ENCODE data around the gene MYH14.

Gene MYH14

DNA sequence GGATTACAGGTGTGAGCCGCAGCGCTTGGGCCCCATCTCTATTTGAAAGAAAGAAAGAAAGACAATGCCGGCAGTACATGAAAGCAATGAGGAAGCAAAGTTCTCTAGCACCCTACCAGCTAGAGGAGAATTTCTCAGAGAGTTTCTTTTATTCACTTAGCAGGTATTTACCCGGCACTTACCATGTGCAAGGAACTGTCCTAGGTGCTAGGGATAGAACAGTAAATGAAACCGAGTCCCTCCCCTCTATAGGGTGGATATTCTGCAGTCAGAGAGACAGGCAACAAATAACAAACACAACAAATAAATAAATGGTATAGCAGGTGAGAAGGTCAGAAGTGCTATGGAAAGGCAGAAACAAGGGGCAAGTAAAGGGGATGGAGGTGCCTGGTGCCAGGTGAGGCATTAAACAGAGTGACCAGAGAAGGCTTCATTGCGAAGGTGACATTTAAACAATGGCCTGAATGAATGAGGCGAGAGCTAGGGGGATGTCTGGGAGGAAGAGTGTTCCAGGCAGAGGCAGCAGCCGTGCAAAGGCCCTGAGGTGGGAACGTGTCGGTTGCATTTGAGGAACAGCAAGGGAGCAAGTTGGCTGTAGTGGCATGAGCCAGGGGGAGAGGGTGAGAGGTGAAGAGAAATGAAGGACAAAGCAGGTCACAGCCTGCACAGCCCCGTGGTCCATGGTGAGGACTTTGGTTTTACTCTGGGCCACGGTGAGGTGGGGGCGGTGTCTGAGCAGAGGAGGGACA is 10.8 kb upstream of the MYH14 start:
- DNase-seq (ENCODE audit: low read depth in 2 of 2, low spot score in 1 of 2) = no peak

DNA sequence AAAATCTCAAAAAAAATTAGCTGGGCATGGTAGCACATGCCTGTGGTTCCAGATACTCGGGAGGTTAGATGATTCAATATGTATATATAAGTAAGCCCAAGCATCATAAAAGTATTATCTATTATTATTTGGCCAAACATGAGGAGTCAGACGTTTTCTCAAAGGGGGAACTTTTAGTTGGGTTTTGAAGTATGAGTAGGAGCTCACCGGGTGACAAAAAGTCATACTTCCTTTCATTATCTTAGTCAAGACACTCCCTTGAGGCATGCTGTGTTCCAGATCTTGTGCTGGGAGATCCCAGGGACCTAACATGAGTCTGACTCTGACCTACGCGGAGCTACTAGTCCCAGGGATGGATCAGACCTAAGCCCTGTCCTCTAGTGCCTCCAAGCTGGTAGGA is 8.2 kb upstream of the MYH14 start:
- no peak for DNase-seq (ENCODE audit: low read depth in 2 of 2, low spot score in 1 of 2)

DNA sequence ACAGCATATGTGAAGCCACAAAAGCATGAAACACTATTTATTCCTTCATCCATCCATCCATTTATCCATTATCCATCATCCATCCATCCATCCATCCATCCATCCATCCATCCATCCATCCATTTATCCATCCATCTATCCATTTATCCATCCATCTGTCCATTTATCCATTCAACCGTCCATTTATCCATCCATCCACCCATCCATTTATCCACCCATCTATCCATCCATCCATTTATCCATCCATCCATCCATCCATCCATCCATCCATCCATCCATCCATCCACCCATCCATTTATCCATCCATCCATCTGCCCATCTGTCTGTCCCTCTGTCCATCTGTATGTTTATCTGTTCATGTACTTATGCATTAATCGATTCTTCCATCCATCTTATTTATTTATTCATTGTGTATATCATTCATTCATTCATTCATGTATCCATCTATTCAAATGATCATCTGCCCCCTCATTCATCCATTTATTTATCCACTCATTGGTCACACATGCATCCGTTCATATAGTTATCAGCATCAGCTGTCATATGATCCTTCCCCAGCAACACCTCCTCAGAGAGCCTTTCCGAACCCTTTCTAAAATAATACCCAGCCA is 7.0 kb upstream of the MYH14 start:
- DNase-seq (ENCODE audit: low read depth in 2 of 2, low spot score in 1 of 2) = no peak

DNA sequence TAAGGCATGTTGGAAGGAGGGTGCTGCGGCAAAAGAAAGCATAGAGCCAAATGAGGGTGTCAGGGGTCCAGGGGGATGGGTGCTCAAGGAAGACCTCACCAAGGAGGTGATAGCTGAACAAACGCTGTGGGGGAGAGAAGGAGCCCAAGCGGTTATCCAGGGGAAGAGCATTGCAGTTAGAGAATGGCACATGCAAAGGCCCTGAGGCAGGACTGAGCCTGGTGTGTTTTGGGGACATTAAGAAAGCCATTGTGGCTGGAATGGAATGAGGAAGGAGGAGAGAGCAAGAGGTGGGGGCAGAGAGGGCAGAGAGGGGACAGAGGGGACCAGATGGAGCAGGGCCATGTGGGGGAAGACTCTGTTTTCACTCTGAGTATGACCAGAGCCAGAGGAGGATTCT is 6.1 kb upstream of the MYH14 start:
- no peak for DNase-seq (ENCODE audit: low read depth in 2 of 2, low spot score in 1 of 2)

DNA sequence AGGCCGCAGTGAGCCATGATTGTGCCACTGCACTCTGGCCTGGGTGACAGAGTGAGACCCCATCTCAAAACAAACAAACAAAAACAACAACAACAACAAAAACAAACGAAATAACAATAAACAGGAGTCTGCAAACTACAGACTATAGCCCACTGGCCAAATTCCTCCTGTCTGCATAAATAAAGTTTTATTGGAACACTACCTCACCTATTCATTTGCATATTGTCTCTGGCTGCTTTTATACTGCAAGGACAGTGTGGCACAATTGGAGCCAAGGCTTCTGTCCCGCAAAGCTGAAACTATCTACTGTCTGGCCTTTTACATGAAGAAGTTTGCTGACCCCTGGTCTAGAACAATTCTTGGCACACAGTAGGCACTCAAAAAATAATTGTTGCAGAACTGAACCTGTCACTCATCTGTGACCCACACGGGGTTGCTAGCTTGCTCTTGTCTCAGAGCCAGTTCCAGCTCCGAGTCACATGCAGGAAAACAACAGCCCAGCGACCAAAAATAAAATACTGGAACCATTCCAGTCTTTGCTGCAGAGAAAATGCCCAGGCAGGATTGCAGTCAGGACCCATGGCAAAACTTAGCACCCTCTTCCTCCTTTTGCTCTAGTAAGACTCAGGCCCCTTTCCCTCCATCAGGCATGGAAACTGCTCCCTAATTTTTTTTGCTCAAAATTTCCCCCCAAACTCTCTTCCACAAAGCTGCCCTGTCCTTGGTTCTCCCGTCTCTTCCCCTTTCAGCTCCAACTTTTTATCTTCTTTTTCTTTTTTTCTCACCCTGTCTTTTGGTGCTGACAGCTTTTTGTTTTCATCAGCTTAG is 4.8 kb upstream of the MYH14 start:
- DNase-seq (ENCODE audit: low read depth in 2 of 2, low spot score in 1 of 2) = no peak

DNA sequence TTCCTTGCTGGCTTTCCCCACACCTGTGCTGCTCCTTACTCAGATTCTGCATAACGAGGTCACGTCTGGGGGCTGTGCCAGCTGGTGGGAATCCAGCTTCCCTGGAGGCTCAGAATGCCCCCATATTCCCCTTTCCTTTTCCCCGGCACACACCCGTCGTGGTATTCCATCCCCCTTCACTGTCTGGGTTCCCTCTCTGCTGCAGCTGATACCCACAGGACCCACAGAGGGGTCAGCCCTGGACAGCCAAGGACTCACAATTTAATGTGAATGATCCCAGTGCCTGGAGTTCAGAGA is 4.2 kb upstream of the MYH14 start:
- DNase-seq (ENCODE audit: low read depth in 2 of 2, low spot score in 1 of 2) = no peak

DNA sequence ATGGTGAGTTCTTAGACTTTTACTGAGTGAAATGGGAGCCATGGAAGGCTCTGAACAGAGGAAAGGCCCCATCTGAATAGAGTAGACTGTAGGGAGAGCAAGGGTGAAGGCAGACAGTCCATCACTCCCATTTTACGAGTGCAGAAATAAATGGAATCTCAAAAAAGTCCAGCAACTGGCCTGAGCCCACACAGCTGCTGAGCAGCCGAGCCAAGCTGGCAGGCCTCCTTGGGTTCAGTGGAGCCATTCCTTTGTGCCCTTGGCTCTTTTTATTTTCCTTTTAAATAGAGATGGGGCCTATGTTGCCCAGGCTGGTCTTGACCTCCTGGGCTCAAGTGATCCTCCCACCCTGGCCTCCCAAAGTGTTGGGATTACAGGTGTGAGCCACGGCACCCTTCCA is 1.0 kb upstream of the MYH14 start:
- no peak for DNase-seq (ENCODE audit: low read depth in 2 of 2, low spot score in 1 of 2)

DNA sequence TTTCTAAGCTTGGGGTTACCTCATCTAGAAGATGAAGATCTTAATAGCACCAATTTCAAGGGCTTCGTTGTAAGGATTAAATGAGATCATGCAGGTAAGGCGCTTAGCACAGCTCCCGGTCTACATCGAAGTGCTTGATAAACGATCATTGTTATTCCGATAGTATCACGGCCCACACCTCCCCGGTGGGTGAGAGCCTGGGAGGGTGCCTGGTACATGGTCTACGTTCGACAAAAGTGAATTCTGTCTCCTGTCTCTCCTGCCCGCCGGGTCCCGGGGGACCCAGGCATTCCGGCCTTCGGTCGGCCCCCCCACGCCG is 501 bp upstream of the MYH14 start:
- DNase-seq (ENCODE audit: low read depth in 2 of 2, low spot score in 1 of 2) = no peak

DNA sequence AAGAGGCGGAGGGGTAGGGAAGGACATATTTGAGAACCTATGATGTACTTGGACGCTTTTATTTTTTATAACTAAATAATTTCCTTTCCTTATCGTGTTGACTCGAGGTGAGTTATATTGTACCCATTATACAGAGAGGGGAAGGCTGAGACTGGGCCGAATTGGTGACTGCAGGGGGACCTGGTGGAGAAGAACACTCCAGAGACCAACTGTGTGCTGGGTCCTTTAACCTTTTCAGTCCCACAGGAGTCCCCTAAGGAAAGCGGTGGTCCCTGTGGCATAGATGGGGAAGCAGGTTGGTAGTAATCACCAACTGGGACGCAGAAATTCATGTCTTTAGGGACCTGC is 633 bp downstream of the MYH14 start:
- no peak for DNase-seq (ENCODE audit: low read depth in 2 of 2, low spot score in 1 of 2)

DNA sequence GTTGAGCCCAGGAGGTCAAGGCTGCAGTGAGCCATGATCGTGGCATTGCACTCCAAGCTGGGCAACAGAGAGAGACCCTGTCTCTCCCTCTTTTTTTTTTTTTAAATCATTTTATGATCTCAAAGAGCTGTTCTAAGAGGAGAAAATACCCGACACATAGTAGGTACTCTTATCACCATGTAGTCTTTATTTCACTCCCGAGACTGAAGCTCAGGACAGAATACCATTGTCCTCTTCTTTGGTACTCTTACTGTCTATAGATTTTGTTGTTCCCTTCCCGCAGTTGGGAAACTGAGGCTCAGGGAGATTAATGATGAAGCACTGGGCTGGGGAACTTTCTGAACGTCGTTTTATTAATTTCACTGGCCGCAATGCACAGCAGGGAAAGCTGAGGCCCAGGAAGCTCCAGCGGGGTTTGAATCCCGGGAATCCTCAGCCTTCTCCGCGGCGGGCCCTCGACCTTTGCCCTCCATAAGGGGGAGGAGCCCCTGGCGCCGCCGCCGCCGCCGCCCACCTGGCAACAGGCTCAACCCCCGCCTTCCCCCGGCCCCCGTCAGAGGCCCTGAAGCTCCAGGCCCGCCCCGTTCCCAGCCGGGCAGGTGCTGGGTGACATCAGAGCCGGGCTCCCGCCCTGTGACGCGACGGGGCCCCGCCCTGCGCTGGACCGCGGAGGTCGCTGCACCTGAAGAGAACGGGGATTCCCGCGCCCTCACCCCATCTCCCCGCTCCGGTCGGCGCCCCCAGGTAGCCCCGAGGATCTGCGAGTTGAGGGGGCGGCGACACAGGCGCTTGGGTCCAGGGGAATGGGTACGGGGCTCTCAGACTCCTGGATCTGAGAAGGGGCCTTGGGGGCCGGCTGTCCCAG is 1.6 kb downstream of the MYH14 start:
- DNase-seq (ENCODE audit: low read depth in 2 of 2, low spot score in 1 of 2) = no peak

DNA sequence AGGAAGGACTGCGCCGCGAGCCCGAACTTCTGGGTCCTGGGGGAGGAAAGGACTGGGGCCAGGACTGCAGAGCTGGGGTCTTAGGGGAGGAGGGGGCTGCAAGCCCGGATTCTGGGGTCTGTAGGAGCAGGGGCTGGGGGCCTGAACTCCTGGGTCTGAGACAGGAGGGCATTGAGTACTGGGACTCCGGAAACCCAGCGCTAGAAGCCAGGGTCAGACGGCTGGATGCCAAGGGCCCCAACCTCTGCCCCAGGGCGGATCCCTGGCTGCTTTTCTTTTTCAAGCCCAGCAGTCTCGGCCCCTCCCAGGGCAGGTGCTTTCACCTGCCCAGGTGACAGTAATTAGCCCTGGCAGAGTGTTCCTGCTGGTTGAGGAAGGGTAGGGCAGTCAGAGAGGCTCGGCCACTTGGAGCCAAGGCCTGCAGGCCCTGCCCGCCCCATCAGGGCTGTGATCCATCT is 2.3 kb downstream of the MYH14 start:
- DNase-seq (ENCODE audit: low read depth in 2 of 2, low spot score in 1 of 2) = no peak

DNA sequence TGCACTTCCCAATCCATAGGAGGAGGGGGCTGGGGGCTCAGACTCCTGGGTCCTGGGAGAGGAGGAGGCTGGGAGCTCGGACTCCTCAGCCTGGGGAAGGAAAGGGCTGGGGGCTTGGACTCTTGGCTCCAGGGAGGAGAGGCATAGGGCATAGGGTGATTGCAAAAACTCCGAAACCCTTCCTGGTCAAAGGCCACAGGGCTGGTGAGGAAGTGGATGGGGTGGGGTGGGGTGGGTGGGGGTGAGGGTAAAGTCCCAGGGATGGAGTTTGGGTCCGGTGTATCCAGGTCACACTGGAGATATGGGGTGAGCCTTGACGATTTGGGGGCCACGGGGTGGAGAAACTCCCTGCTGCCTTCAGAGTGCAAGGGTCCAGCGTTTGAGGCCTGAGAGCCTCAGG is 2.8 kb downstream of the MYH14 start:
- DNase-seq (ENCODE audit: low read depth in 2 of 2, low spot score in 1 of 2) = no peak

DNA sequence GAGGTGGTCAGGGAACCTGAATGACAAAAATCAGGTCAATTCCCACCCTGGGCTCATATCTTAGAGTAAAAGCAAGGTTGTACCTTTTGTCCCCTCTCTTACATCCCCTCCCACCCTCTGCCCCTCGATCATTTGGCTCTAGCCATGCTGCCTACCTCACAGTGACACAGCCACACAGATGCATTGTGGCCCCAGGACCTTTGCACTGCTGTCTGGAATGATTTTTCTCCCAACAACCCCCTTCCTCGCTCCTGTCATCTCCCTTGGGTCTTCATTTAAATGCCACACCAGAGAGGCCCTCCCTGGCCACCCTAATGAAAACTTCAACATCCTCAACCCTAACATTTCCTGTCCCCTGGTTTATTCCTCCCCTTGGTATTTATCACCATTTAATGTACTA is 4.3 kb downstream of the MYH14 start:
- no peak for DNase-seq (ENCODE audit: low read depth in 2 of 2, low spot score in 1 of 2)

DNA sequence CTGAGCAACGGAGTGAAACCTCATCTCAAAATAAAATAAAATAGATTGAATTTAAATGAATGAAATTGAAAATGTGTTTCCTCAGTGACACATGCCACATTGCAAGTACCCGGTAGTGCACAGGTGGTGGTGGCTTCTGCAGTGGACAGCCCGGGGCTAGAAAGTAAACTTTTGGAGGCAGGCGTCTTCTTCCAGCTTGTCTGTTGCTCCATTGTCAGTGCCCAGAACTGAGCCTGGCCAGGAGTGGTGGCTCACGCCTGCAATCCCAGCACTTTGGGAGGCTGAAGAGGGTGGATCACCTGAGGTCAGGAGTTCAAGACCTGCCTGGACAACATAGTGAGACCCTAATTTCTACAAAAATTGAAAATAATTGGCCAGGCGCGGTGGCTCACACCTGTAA is 5.7 kb downstream of the MYH14 start:
- DNase-seq (ENCODE audit: low read depth in 2 of 2, low spot score in 1 of 2) = no peak

DNA sequence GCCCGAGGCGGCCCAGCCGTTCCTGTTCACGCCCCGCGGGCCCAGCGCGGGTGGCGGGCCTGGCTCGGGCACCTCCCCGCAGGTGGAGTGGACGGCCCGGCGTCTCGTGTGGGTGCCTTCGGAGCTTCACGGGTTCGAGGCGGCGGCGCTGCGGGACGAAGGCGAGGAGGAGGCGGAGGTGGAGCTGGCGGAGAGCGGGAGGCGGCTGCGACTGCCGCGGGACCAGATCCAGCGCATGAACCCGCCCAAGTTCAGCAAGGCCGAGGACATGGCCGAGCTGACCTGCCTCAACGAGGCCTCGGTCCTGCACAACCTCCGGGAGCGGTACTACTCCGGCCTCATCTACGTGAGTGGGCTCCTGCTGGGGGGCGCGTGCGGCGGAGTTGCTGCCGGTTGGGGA is 7.0 kb downstream of the MYH14 start:
- DNase-seq (ENCODE audit: low read depth in 2 of 2, low spot score in 1 of 2) = no peak

DNA sequence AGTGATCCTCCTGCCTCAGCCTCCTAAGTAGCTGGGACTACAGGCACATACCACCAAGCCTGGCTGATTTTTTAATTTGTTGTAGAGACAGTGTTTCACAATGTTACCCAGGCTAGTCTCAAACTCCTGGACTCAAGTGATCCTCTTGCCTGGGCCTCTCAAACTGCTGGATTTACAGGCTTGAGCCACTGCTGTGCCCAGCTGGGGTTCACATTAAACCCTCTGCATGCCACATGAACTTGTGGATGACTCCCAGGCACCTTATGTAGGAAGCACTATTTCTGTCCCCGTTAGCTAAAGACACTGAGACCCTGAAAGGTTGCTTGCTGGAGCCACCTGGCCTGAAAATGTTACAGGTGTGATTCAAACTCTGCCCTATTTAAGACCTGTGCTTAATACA is 10.5 kb downstream of the MYH14 start:
- DNase-seq (ENCODE audit: low read depth in 2 of 2, low spot score in 1 of 2) = no peak

DNA sequence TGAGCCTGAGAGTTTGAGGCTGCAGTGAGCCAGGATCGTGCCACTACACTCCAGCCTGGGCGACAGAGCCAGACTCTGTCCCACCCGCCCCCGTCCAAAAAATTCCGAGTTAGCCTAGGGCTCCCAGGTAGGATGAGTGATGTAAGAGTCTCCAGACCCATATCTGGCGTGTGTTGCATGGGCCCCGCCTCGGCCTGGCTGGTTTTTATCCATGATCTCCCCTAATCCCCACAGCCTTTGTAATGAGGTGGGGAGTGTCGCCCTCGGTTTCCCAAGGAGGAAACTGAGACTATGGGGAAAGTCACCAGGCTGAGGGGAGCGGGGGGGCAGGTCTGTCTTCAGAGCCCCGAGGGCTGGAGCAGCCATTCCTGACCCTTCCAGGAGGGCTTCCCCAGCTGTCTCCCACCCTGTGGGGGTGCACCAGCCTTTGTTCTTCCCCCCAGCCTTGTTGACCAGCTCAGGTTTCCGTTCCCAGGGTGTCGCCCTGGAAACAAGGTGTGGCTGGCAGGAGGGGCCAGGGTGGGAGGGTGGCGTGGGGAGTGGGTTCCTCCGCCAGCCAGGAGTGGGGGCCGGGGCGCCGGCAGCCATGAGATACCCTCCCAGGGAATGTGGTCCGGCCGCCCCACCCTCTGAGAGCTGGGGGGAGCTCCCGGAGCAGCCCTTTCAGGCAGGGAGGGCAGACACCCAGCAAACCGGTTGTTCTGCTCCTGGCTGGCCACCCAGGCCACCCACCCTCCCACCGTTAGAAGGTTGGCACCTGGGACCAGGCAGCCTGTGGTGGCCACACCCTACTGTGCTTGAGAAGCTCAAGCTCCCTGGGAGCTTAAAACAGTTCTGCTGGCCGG is 11.5 kb downstream of the MYH14 start:
- DNase-seq (ENCODE audit: low read depth in 2 of 2, low spot score in 1 of 2) = no peak

DNA sequence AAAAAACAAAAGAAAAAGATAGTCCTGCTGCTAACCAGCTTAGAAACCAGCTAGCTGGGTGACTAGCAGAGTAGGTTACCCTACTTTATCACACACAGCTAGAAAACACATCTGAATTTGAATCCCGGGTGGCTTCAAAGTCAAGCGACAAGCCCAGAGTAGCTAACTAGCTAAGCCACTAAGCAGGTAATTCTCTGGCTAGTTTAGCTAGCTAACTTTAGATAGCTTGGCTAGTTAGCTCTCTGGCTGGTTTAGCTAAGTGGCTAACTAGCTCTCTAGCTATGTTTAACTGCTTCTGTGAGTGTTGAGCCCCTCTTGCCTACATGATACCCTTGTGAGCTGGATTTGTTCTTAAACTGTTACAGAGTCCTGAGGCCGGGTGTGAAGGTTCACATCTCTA is 12.4 kb downstream of the MYH14 start:
- DNase-seq (ENCODE audit: low read depth in 2 of 2, low spot score in 1 of 2) = no peak

DNA sequence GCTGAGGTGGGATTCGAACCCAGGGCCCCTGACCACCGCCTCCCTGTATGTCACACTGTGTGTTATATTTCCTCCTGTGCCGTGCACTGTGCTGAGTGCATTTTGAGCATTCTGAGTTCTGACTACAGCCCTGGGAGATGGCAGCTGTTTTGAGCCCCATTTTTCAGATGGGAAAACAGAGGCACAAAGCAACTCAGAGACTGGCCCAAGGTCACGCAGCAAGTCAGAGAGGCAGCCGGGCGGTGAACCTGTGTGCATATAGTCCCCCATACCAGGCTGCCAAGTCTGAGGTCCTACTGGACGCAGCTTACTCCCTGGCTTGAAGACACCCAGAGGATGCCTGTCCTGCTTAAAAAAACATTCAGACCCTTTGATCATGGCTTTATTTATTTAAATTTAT is 17.7 kb downstream of the MYH14 start:
- DNase-seq (ENCODE audit: low read depth in 2 of 2, low spot score in 1 of 2) = no peak

DNA sequence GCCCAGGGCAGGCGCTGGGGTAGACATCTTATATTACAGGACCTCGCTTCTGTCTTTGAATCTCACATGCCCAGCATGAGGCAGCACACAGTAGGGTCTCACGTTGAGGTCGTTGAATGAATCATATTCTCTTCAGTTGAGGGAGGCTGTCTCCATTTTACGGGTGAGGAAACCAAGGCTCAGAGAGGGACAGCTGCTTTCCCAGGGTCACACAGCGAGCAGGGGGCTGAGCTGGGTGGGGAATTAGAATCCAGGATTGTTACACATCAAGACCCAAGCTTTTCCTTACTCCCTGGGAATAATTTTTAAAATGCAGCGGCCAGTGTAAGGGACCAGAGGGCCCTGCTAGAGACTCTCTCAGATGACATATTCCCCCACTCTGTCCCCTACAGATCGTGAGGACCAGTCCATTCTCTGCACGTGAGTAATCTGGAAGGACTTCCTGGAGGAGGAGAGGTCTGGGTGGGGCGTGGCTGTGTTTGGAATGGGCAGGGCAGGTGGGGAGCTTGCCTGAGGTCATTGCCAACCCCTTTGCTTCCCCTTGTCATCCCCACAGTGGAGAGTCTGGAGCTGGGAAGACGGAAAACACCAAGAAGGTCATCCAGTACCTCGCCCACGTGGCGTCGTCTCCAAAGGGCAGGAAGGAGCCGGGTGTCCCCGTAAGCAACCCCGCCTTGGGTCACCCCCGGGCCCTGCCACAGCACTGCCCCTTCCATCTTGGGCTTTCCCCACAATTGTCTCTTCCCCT is 19.4 kb downstream of the MYH14 start:
- DNase-seq (ENCODE audit: low read depth in 2 of 2, low spot score in 1 of 2) = no peak

Measured in stimulated activated CD8-positive, alpha-beta memory T cell treated with anti-CD3 and anti-CD28 coated beads, Interleukin-4, amount 100 ng/mL, for 1 hour (primary cell).